ENCODE measurements around the gene PYM1. TPM values are rescaled to one million over a fixed set of nuclear protein-coding genes. Genes with fewer than 3 reads are reported as not detected.

The PYM1 gene
- total RNA-seq (2021) = 58.1 and 58.9 TPM in 2 replicates
- long read RNA-seq, transcript PYM1-202 (3 exons, 1,073 nt) = minor isoform, 29 of 266 reads
- long read RNA-seq, transcript PYM1-203 (3 exons, 1,226 nt) = major isoform, 205 of 266 reads
- long read RNA-seq, partial matches to known transcripts = 4 of 266 reads
- long read RNA-seq, other reads (novel, unspliced or antisense) = 25 of 266 reads

GRCh38 chr12:55927588-55928502 lies at the start of gene PYM1:
PYM1 (minus strand) TSS chr12:55927894; CDS start chr12:55927761, 133 bp downstream.
- peak within 1 kb of the TSS; percentile 78 for H2BK5ac ChIP-seq (ENCODE audit: insufficient read length, low read length)
- peaks cover 22% of the 10 kb centered on the region; the same call in 1 of the 2 replicates for H3K79me2 ChIP-seq (ENCODE audit: insufficient read depth, low read length)
- H3K27ac ChIP-seq (ENCODE audit: insufficient read length, low read depth, low read length) = peak within 1 kb of the TSS; percentile 80
- no peak within 1 kb of the TSS for H3K56ac ChIP-seq (ENCODE audit: insufficient read length, low read depth, low read length)
- peak within 1 kb of the TSS; percentile 47 for H2BK12ac ChIP-seq (ENCODE audit: insufficient read length, low read depth, low read length)
- peak within 1 kb of the TSS; percentile 81 for H3K18ac ChIP-seq (ENCODE audit: insufficient read length, low read depth, low read length)
- peak within 1 kb of the TSS; percentile 95 for H3K14ac ChIP-seq (ENCODE audit: insufficient read depth, low read length)
- no peak within 1 kb of the TSS for H2BK20ac ChIP-seq (ENCODE audit: low read depth, low read length, poor library complexity, severe bottlenecking)
- no peaks in the 10 kb centered on the region for H4K20me1 ChIP-seq (ENCODE audit: control insufficient read depth, insufficient read depth, insufficient read length)
- peak within 1 kb of the TSS; percentile 98 for H3K9ac ChIP-seq (ENCODE audit: extremely low read depth, insufficient read length, low read length)
- H2BK120ac ChIP-seq (ENCODE audit: low read depth, low read length, poor library complexity, severe bottlenecking) = no peak within 1 kb of the TSS
- Mint-ChIP-seq H3K27me3 (ENCODE audit: low read depth) (peaks cover 16% of the 10 kb centered on the region), H3K4me1 (peaks cover 44 to 47% of the 10 kb centered on the region in 2 experiments), H3K4me3 (peak within 1 kb of the TSS; percentile 96 to 99), H3K27ac (peak within 1 kb of the TSS; percentile 99), H3K36me3 (ENCODE audit: insufficient read depth in 1 of 3, low read depth in 3 of 3) (peaks cover 5 to 23% (median 19%) of the 10 kb centered on the region in 3 experiments; a peak in 5 of 7 replicates), H3K9me3 (no peaks in the 10 kb centered on the region; a peak in 1 of 5 replicates)
- H4K5ac ChIP-seq (ENCODE audit: insufficient read length, low read depth, low read length) = no peak within 1 kb of the TSS
- H3K4me2 ChIP-seq (ENCODE audit: insufficient read depth, insufficient read length, low read length) = peak within 1 kb of the TSS; percentile 90
- H3K4ac ChIP-seq (ENCODE audit: low read depth, low read length) = no peak within 1 kb of the TSS; the same call in 1 of the 2 replicates
- WGBS (ENCODE audit: extremely low coverage, insufficient read length, low lambda C conversion rate) = no CpG with 5 or more reads among the region's 49 CpGs
- H3K23ac ChIP-seq (ENCODE audit: insufficient read length, low read depth, low read length) = no peak within 1 kb of the TSS
- H2AK5ac ChIP-seq (ENCODE audit: insufficient read length, low read length) = no peak within 1 kb of the TSS
- DNase-seq = peak; percentile 96
- H3K23me2 ChIP-seq (ENCODE audit: insufficient read length, low read depth, low read length, poor library complexity, severe bottlenecking) = peaks cover 21% of the 10 kb centered on the region
- peaks cover 4% of the 10 kb centered on the region; the same call in 1 of the 2 replicates for H3K27me3 ChIP-seq (ENCODE audit: insufficient read depth, low read length)
- H3K9me3 ChIP-seq (ENCODE audit: control insufficient read depth, low read depth, low read length) = no peaks in the 10 kb centered on the region
- H3K79me1 ChIP-seq (ENCODE audit: insufficient read depth, low read depth, low read length, poor library complexity, severe bottlenecking) = peaks cover 5% of the 10 kb centered on the region
- no peak within 1 kb of the TSS for H4K91ac ChIP-seq (ENCODE audit: insufficient read length, low read depth, low read length)
- H2AFZ ChIP-seq (ENCODE audit: low read length) = no peak within 1 kb of the TSS
- H2BK15ac ChIP-seq (ENCODE audit: low read depth, low read length) = no peak within 1 kb of the TSS
- peaks cover 6% of the 10 kb centered on the region; the same call in 1 of the 2 replicates for H3K4me1 ChIP-seq (ENCODE audit: insufficient read depth, low read length)
- H4K8ac ChIP-seq (replicated peaks; ENCODE audit: insufficient read length, low read depth, low read length) = no peak within 1 kb of the TSS
- no peak within 1 kb of the TSS for H3T11ph ChIP-seq (ENCODE audit: low read length)
- no peak for TF ChIP-seq CTCF (conservative IDR thresholded peaks at IDR 0.05)
